PFSK-1 (cell line): ENCODE results near the gene RIMKLA.
A peak's percentile ranks its signal among the peaks of the same experiment; 100 is the strongest.

Experiments
- FOXP2 ChIP-seq: optimal IDR thresholded peaks from 2 replicates; pipeline ENCODE3; 2011; ENCODE audit warnings: borderline replicate concordance, control low read depth, inconsistent platforms; ENCODE audit not compliant: insufficient read depth; ENCODE audit errors: extremely low read length, extremely low read depth
- POLR2AphosphoS5 ChIP-seq: IDR thresholded peaks from 2 replicates; pipeline ENCODE4 v1.6.1; 2012; ENCODE audit warnings: low read depth, mild to moderate bottlenecking, control low read depth, low read length, moderate library complexity
- REST ChIP-seq, 2 experiments: IDR thresholded peaks; 2 replicates each; pipeline versions ENCODE4 v1.6.1 to v1.8.0; 2011 to 2012; ENCODE audit warnings: low read depth in 2 of 2, low read length in 2 of 2, control low read depth in 1 of 2, inconsistent platforms in 1 of 2, mild to moderate bottlenecking in 1 of 2, moderate library complexity in 1 of 2; ENCODE audit not compliant: insufficient read depth in 1 of 2
- SIN3A ChIP-seq: IDR thresholded peaks from 2 replicates; pipeline ENCODE4 v1.6.1; 2012; ENCODE audit warnings: mild to moderate bottlenecking, low read length, moderate library complexity, borderline replicate concordance; ENCODE audit not compliant: insufficient read depth
- TAF1 ChIP-seq: IDR thresholded peaks from 2 replicates; pipeline ENCODE4 v1.6.1; 2012; ENCODE audit warnings: low read length, control low read depth, borderline replicate concordance; ENCODE audit not compliant: insufficient read depth

The RIMKLA gene

GRCh38 chr1:42449256-42449655 is 68.7 kb downstream of the RIMKLA start:
- TF ChIP-seq SIN3A: no peak
- TF ChIP-seq POLR2AphosphoS5: no peak
- no peak for TF ChIP-seq FOXP2
- no peak for TF ChIP-seq TAF1
- no peak for TF ChIP-seq REST (IDR thresholded peaks at IDR 0.05; ENCODE audit: insufficient read depth in 1 of 2, low read depth in 2 of 2, low read length in 2 of 2)

DNA sequence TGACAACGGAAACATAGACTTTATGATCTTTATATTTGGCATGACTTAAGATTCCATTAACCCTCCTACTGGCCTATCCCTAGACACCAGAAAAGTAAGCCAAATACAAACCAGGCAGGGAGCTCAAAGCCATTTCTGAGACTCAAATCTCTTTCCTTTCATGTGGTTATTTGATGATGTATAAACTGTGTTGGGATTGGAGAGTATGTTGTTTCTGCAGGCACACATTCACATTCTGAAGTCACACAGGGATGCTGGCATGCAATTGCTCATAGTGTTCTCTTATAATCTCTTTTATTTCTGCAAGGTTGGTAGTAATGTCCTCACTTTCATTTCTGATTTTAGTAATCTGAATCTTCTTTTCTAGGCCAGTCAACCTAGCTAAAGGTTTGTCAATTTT is 69.5 kb downstream of the RIMKLA start:
- TF ChIP-seq FOXP2 (no peak), TAF1 (no peak), REST (IDR thresholded peaks at IDR 0.05; ENCODE audit: insufficient read depth in 1 of 2, low read depth in 2 of 2, low read length in 2 of 2) (no peak), SIN3A (no peak), POLR2AphosphoS5 (no peak)

- TF ChIP-seq REST (IDR thresholded peaks at IDR 0.05; ENCODE audit: insufficient read depth in 1 of 2, low read depth in 2 of 2, low read length in 2 of 2) (no peak), TAF1 (no peak), FOXP2 (no peak), POLR2AphosphoS5 (no peak), SIN3A (no peak)
These were observed 72.8 kb downstream of the RIMKLA start for GRCh38 chr1:42453386-42453785.

GRCh38 chr1:42454403-42454802 is 73.8 kb downstream of the RIMKLA start:
- TF ChIP-seq FOXP2 (no peak), POLR2AphosphoS5 (no peak), TAF1 (no peak), REST (IDR thresholded peaks at IDR 0.05; ENCODE audit: insufficient read depth in 1 of 2, low read depth in 2 of 2, low read length in 2 of 2) (no peak), SIN3A (no peak)

DNA sequence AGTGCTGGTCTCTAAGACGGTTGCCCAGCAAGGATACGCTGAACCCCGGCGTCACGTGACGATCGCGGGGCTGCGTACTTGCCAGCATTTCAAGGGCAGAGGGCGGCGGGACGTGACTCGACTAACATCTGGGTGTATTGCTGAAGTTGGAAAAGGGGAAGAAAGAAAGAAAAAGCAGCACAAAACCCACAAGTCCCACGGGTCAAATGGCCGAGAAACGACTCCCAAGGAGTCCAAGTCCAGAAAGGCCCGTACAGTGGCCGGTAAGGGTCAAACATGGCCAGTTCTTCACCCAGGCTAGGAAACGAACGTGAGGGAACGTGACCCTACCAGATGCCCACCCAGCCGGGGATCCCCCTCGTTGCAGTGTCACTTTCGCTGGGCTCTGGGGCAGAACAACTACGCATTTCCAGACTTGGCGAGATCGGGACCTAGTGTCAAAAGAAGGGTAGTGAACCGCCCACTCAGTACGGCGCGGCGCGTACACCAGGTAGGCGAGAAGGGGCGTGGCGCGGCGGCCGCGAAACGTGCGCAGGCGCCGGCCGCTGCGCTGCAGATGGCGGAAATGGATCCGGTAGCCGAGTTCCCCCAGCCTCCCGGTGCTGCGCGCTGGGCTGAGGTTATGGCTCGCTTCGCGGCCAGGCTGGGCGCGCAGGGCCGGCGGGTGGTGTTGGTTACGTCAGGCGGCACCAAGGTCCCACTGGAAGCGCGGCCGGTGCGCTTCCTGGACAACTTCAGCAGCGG is 75.6 kb downstream of the RIMKLA start, which contains the start of the genes PPCS and ZMYND12:
Gene PPCS, plus strand, starts transcription at position 534 of the 744 bp plus-strand sequence. Its CDS starts 23 bp downstream, at position 557.
Gene ZMYND12, minus strand, starts transcription at position 13 of the 744 bp plus-strand sequence. CDS start 25 bp downstream, outside the sequence.
- TF ChIP-seq POLR2AphosphoS5 (peak; percentile 78; the same call in 1 of the 2 replicates), TAF1 (no peak; the same call in 1 of the 2 replicates), SIN3A (peak; percentile 29; the same call in 1 of the 2 replicates), FOXP2 (peak; percentile 31), REST (IDR thresholded peaks at IDR 0.05; ENCODE audit: insufficient read depth in 1 of 2, low read depth in 2 of 2, low read length in 2 of 2) (no peak; a peak in 1 of 4 replicates)
